ENCODE measurements around the gene MSRB2. TPM values are rescaled to one million over a fixed set of nuclear protein-coding genes. Genes with fewer than 3 reads are reported as not detected.

MSRB2 gene
- total and polyA plus RNA-seq, 3 donors from 2014 or later: 14.2 to 16.0 (median 15.7) TPM

DNA sequence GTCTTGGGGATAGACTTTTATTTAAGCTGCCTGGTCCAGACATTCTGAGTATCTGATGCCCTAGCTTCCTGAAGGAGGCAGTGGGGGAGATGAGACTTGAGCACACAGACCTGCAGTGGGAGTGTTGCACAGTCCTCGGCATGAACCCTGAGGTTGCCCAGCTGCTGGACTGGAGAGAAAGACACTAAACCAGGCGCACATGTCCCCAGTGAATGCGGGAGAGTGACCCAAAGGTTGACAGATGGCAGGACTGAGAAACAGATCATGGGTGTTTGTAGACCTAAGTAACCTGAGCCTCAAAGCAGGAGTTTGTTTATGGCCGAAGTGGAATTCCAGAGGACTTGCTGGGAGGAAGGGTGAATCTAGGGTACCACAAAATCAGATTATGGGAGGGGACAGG lies 15.7 kb upstream of the MSRB2 start:
- Histone ChIP-seq H3K36me3 (ENCODE audit: low read depth, missing control alignments) (no peaks in the 10 kb centered on the region), H3K4me3 (no peak overlapping the region), H3K27ac (no peak overlapping the region), H3K27me3 (no peaks in the 10 kb centered on the region), H3K9me3 (no peaks in the 10 kb centered on the region), H3K4me1 (no peaks in the 10 kb centered on the region)
- 45 to 62% methylated on average over 4 of the region's 4 CpGs for WGBS, 2 donors
- TF ChIP-seq, protein P1, sequence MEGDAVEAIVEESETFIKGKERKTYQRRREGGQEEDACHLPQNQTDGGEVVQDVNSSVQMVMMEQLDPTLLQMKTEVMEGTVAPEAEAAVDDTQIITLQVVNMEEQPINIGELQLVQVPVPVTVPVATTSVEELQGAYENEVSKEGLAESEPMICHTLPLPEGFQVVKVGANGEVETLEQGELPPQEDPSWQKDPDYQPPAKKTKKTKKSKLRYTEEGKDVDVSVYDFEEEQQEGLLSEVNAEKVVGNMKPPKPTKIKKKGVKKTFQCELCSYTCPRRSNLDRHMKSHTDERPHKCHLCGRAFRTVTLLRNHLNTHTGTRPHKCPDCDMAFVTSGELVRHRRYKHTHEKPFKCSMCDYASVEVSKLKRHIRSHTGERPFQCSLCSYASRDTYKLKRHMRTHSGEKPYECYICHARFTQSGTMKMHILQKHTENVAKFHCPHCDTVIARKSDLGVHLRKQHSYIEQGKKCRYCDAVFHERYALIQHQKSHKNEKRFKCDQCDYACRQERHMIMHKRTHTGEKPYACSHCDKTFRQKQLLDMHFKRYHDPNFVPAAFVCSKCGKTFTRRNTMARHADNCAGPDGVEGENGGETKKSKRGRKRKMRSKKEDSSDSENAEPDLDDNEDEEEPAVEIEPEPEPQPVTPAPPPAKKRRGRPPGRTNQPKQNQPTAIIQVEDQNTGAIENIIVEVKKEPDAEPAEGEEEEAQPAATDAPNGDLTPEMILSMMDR (IDR thresholded peaks at IDR 0.05): no peak
- TF ChIP-seq POLR2A (IDR thresholded peaks at IDR 0.05): no peak
- no peak for DNase-seq
- intact Hi-C loops (cut with DNase I; ENCODE audit: low total_unique reads): no loop called here

DNA sequence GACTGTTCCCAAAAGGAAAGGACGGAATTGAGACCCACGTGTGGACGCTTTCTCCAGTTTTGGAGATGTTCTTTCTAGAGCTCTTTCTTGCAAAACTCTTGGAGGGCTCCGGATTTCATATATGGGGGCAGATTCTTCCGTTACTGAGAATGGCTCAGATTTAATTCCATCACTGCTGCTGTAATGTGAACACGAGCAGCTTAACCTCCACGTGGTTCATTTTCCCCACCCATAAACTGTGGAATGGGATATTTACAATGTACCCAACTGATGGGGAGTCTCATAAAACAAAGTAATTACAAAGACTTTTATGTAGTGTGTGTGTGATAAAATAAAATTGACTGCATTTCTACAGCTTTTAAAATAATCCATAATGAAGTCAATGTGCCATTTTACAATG lies 15.1 kb upstream of the MSRB2 start:
- no peak overlapping the region for H3K4me3 ChIP-seq
- H3K27me3 ChIP-seq: no peaks in the 10 kb centered on the region
- H3K36me3 ChIP-seq (ENCODE audit: low read depth, missing control alignments): no peaks in the 10 kb centered on the region
- intact Hi-C loops (cut with DNase I; ENCODE audit: low total_unique reads): no loop called here
- no peak overlapping the region for H3K27ac ChIP-seq
- no peaks in the 10 kb centered on the region for H3K9me3 ChIP-seq
- no peaks in the 10 kb centered on the region for H3K4me1 ChIP-seq
- 61 to 67% methylated on average over 7 of the region's 7 CpGs for WGBS, 2 donors
- TF ChIP-seq, protein P1 (IDR thresholded peaks at IDR 0.05): no peak
- TF ChIP-seq POLR2A (IDR thresholded peaks at IDR 0.05): no peak
- no peak for DNase-seq

DNA sequence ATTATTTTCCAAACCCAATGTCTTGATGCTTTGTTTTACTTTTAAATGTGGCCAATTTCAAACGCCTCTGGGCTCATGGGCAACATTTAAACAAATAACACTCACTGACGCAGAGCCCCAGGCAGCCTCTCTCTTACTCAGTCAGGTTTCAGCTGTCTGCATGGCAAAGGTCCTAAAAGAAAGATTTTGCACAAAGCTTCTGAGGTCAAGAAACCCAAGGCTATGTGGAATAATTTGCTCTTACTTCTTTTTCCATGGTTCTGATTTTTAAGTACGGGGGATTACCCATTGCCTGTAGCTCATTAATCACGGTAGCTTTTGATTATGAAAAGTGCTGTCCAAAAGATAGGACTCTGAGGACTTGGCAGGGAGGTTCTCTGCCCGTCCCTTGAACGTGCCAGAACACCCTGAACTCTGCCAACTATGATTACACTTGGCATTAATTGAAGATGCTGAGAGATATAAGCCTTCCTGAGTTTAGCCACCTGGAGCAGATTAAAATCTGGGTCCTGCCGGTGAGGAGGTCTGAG lies 14.1 kb upstream of the MSRB2 start:
- Histone ChIP-seq H3K36me3 (ENCODE audit: low read depth, missing control alignments) (no peaks in the 10 kb centered on the region), H3K27me3 (no peaks in the 10 kb centered on the region), H3K4me3 (no peak overlapping the region), H3K27ac (no peak overlapping the region), H3K4me1 (no peaks in the 10 kb centered on the region), H3K9me3 (no peaks in the 10 kb centered on the region)
- intact Hi-C loops (cut with DNase I; ENCODE audit: low total_unique reads): no loop called here
- TF ChIP-seq POLR2A (IDR thresholded peaks at IDR 0.05): no peak
- TF ChIP-seq, protein P1 (IDR thresholded peaks at IDR 0.05): no peak
- WGBS, 2 donors: 18 to 32% methylated on average over 7 of the region's 7 CpGs
- no peak for DNase-seq

DNA sequence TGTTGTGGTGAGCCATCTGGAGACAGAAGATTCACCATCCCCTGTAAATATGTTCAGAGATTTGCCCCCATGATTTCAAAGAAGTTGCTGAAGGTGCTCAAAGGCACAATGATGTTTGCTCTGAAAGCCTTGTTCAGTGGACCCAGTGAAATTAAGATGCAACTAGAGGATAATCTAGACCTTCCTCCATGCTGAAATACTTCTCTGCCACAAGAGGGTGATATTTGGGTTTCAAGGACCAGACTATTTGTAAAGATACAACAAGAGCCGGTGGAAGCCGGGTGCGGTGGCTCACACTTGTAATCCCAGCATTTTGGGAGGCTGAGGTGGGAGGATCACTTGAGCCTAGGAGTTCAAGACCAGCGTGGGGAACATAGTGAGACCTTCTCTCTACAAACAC lies 13.5 kb upstream of the MSRB2 start:
- WGBS, 2 donors: 91 to 95% methylated on average over 4 of the region's 4 CpGs
- no peak for DNase-seq
- Histone ChIP-seq H3K4me3 (no peak overlapping the region), H3K27ac (no peak overlapping the region), H3K36me3 (ENCODE audit: low read depth, missing control alignments) (no peaks in the 10 kb centered on the region), H3K9me3 (no peaks in the 10 kb centered on the region), H3K4me1 (no peaks in the 10 kb centered on the region), H3K27me3 (no peaks in the 10 kb centered on the region)
- intact Hi-C loops (cut with DNase I; ENCODE audit: low total_unique reads): no loop called here
- TF ChIP-seq, protein P1 (IDR thresholded peaks at IDR 0.05): peak in 1 of 3 experiments; percentile 13
- TF ChIP-seq POLR2A (IDR thresholded peaks at IDR 0.05): no peak

DNA sequence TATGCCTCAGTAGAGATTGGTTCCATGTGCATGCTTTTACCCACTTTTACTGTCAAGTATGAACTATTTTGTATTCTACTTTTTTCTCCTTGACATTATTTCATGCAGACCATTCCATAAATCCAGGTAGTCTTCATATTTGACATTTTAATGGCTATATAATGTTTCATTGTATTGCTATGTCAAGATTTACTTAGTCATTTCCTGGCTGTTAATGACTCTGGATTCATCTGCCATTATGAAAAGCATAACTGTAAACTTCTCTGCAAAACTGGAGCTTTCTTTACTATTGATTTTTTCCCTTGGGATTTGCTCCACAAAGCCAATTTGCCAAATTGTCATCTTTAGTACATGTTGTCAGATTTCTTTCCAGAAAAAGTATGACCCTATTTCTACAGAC lies 6.8 kb upstream of the MSRB2 start:
- no peak for DNase-seq
- Histone ChIP-seq H3K36me3 (ENCODE audit: low read depth, missing control alignments) (no peaks in the 10 kb centered on the region), H3K27me3 (no peaks in the 10 kb centered on the region), H3K4me3 (no peak overlapping the region), H3K4me1 (no peaks in the 10 kb centered on the region), H3K9me3 (no peaks in the 10 kb centered on the region), H3K27ac (no peak overlapping the region)
- no peak for TF ChIP-seq POLR2A (IDR thresholded peaks at IDR 0.05)
- TF ChIP-seq, protein P1 (IDR thresholded peaks at IDR 0.05): no peak
- intact Hi-C loops (cut with DNase I; ENCODE audit: low total_unique reads): no loop called here

Data from testis (tissue), 3 donors.